WERI-Rb-1 (cell line): ENCODE data around the gene EIF2A.
"Not testable (repeated sequence)": the region's sequence is repeated elsewhere in the genome, so short reads cannot be mapped to it uniquely, and the experiment has no call there.

Experiments
- DNase-seq: peaks from one replicate; pipeline ENCODE4 v3.0.0-alpha.2; 2020
- H3K27ac ChIP-seq: fragments of 250-450 bp; sonication (Bioruptor Pico); 2 replicates; pipeline ENCODE4 v1.5.1; 2020; ENCODE audit warnings: mild to moderate bottlenecking, moderate library complexity
- H3K27me3 ChIP-seq: fragments of 250-450 bp; sonication (Bioruptor Pico); 2 replicates; pipeline ENCODE4 v1.5.1; 2021; ENCODE audit warnings: mild to moderate bottlenecking, low read depth, moderate library complexity; ENCODE audit not compliant: insufficient read depth, severe bottlenecking
- H3K36me3 ChIP-seq: fragments of 250-450 bp; sonication (Bioruptor Pico); 2 replicates; pipeline ENCODE4 v1.5.1; 2020; ENCODE audit warnings: mild to moderate bottlenecking, moderate library complexity
- H3K4me3 ChIP-seq: 2 replicates; pipeline ENCODE4 v1.5.1; 2011; ENCODE audit warnings: low read depth, mild to moderate bottlenecking, control low read depth, low read length
- H3K9me3 ChIP-seq: fragments of 250-450 bp; sonication (Bioruptor Pico); 2 replicates; pipeline ENCODE4 v1.5.1; 2021; ENCODE audit warnings: mild to moderate bottlenecking, moderate library complexity; ENCODE audit not compliant: severe bottlenecking
- TF ChIP-seq, protein P1 (sequence below): IDR thresholded peaks from 2 replicates; pipeline ENCODE4 v1.5.1; 2011; ENCODE audit warnings: low read depth, mild to moderate bottlenecking, control low read depth, inconsistent platforms, low read length

Gene EIF2A

DNA sequence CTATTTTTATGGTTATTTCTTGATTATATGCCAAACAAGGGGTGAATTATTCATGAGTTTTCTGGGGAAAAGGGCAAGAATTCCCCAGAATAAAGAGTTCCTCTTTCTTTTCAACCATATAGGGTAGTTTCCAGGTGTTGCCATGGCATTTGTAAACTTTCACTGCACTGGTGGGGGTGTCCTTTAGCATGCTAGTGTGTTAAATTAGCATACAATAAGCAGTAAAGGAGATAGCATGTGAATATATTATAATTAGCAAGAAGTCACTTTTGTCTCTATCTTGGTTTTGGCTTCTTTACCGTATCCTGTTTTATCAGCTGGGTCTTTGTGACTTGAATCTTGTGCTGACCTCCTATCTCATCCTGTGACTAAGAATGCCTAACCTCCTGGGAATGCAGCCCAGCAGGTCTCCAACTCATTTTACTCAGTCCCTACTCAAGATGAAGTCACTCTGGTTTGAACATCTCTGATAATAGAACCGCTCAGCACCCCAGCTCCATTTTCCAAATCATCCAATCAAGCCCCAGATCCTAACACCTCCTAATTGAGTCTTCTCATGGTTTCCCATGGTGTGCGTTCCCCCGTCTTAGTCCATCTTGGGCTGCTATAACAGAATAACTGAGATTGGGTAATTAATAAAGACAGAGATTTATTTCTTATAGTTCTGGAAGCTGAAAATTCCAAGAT lies 53.2 kb downstream of the EIF2A start:
- no peaks in the 10 kb centered on the region for H3K27me3 ChIP-seq
- no peaks in the 10 kb centered on the region for H3K9me3 ChIP-seq
- TF ChIP-seq, protein P1, sequence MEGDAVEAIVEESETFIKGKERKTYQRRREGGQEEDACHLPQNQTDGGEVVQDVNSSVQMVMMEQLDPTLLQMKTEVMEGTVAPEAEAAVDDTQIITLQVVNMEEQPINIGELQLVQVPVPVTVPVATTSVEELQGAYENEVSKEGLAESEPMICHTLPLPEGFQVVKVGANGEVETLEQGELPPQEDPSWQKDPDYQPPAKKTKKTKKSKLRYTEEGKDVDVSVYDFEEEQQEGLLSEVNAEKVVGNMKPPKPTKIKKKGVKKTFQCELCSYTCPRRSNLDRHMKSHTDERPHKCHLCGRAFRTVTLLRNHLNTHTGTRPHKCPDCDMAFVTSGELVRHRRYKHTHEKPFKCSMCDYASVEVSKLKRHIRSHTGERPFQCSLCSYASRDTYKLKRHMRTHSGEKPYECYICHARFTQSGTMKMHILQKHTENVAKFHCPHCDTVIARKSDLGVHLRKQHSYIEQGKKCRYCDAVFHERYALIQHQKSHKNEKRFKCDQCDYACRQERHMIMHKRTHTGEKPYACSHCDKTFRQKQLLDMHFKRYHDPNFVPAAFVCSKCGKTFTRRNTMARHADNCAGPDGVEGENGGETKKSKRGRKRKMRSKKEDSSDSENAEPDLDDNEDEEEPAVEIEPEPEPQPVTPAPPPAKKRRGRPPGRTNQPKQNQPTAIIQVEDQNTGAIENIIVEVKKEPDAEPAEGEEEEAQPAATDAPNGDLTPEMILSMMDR: no peak
- H3K27ac ChIP-seq: no peak overlapping the region
- H3K4me3 ChIP-seq: no peak overlapping the region
- no peaks in the 10 kb centered on the region for H3K36me3 ChIP-seq
- DNase-seq: no peak

DNA sequence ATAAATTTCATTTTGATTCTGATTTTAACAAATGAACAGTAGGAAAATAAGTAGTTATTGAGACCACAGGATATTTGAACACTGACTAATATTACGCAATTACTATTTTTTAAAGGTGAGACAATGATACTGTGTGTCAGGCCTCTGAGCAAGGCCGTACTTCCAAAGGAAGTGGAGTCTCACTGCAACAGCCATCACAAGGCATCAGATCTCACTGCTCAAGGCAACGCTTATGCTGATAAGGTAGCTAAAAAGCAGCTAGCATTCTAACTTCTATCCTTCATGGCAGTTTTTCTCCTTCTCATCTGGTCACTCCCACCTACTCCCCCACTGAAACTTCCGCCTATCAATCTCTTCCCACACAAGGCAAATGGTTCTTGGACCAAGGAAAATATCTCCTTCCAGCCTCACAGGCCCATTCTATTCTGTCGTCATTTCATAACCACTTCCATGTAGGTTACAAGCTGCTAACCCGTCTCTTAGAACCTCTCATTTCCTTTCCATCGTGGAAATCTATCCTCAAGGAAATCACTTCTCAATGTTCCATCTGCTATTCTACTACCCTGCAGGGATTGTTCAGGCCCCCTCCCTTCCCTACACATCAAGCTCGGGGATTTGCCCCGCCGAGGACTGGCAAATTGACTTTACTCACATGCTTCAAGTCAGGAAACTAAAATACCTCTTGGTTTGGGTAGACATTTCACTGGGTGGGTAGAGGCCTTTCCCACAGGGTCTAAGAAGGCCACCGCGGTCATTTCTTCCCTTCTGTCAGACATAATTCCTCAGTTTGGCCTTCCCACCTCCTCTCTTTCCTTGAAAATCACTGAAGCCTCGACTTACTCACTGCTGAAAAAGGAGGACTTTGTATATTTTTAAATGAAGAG lies 54.3 kb downstream of the EIF2A start:
- not testable (repeated sequence) for H3K4me3 ChIP-seq, H3K9me3 ChIP-seq, H3K36me3 ChIP-seq, H3K27ac ChIP-seq, H3K27me3 ChIP-seq, DNase-seq

DNA sequence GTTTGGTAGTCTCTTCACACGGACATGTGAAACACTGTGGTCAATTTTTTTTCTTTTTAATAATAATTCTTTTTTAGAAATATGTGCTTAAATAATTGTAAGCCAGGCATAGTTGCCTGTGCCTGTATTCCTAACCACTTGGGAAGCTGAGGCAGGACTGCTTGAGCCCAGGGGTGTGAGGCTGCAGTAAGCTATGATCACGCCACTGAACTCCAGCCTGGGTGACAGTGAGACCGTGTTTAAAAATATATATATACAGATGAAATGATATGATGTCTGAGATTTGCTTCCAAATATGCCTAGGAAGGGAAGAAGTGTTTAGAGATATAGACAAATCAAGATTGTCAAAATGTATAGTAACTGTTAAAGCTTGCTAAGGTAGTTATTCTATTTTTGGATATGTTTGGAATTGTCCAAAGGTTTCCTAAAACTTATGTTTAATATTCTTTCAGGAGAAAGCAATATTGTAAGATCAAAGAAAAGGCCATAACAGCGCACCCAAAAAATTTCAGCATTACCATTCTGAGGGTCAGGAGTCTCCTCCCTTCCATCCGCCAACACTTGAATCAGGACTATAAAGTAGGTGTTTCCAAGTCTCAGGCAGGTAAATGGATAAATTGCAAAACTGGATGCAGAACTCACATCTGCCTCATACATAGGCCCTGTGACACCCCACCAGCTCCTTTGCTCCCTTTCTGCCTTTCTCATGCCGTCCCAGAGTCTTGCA lies 56.0 kb downstream of the EIF2A start:
- Histone ChIP-seq H3K36me3 (peaks cover 14% of the 10 kb centered on the region), H3K4me3 (peak overlapping the region; percentile 97), H3K27me3 (no peaks in the 10 kb centered on the region), H3K9me3 (no peaks in the 10 kb centered on the region), H3K27ac (peak overlapping the region; percentile 91)
- DNase-seq: no peak
- TF ChIP-seq, protein P1: no peak

DNA sequence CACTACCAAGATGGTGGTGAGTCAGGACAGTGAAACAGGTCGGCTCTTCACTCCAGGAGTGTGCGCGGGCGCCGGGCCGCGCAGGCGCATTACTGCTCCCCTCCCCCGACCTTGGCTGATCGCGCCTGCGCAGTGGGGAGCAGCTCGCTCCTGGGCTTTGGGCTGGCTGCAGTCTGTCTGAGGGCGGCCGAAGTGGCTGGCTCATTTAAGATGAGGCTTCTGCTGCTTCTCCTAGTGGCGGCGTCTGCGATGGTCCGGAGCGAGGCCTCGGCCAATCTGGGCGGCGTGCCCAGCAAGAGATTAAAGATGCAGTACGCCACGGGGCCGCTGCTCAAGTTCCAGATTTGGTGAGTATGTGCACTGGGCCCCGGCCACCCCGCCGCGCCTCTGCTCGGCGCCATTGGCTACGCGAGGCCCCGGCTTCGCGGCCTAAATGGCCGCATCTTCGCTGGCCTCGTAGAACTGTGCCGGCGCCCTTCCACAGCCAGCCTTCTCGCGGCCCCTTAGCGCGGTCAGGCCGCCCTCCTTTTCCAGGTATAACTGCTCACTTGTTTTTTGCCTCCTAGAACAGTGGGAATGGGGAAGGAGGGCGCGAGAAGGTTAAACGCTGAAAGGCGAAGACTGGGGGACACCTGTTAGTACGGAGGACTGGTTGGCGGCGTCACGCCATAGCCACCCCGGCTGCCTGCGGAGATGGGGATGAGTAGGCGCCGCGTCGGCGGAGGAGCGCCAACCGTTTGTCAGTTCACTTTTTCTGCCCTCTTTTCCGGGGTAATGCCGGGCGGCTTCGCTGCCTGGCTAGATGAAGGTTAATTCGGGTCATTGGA lies 56.8 kb downstream of the EIF2A start, which contains the start of gene SELENOT:
Gene SELENOT (plus strand): TSS at position 169 of the 827 bp plus-strand sequence. CDS start 42 bp downstream, at position 211.
- H3K36me3 ChIP-seq: peaks cover 14% of the 10 kb centered on the region
- H3K4me3 ChIP-seq: peak within 1 kb of the TSS; percentile 97
- no peaks in the 10 kb centered on the region for H3K9me3 ChIP-seq
- H3K27me3 ChIP-seq: no peaks in the 10 kb centered on the region
- TF ChIP-seq, protein P1: no peak
- DNase-seq: peak; percentile 95
- peak within 1 kb of the TSS; percentile 91 for H3K27ac ChIP-seq

DNA sequence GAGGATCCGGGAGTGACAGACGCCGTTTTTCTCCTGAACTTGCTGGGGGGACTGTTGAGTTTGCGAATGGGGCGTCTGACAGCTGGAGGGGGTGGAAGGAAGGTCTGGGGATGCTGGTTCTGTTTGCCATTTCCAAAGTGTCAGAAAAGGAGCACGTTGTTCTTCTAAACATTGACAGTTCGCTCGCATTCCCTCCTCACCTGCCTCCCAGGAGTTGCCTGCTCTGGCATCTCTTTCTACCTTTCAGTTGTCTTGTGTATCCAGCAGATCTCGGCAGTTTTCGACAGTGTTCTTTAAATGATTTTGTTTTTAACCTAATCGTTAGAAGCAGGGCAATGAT lies 57.4 kb downstream of the EIF2A start:
- DNase-seq: no peak
- Histone ChIP-seq H3K27ac (peak overlapping the region; percentile 91), H3K4me3 (peak overlapping the region; percentile 97), H3K36me3 (peaks cover 14% of the 10 kb centered on the region), H3K27me3 (no peaks in the 10 kb centered on the region), H3K9me3 (no peaks in the 10 kb centered on the region)
- TF ChIP-seq, protein P1: no peak
